HepG2 (cell line): ENCODE data around the gene RBM22. TPM values are rescaled to one million over a fixed set of nuclear protein-coding genes. Genes with fewer than 3 reads are reported as not detected.
A peak's percentile ranks its signal among the peaks of the same experiment; 100 is the strongest.

Experiments used
- ARHGAP35 ChIP-seq: sonication (generic); formaldehyde crosslinking; IDR thresholded peaks from 2 replicates; pipeline ENCODE4 v1.9.0; 2022; ENCODE audit warnings: mild to moderate bottlenecking, inconsistent platforms, moderate library complexity, missing genetic modification reagents, borderline replicate concordance
- HMGA1 ChIP-seq: sonication (generic); formaldehyde crosslinking; conservative IDR thresholded peaks from 2 replicates; pipeline ENCODE4 v1.4.0; 2020; ENCODE audit warnings: missing genetic modification reagents
- JUND ChIP-seq: sonication (generic); formaldehyde crosslinking; IDR thresholded peaks from 2 replicates; pipeline ENCODE4 v1.8.0; 2022; ENCODE audit warnings: mild to moderate bottlenecking, missing genetic modification reagents
- NR3C1 ChIP-seq: sonication (generic); formaldehyde crosslinking; IDR thresholded peaks from 2 replicates; pipeline ENCODE4 v1.4.0; 2020; ENCODE audit warnings: missing genetic modification reagents
- NRL ChIP-seq: sonication (generic); formaldehyde crosslinking; IDR thresholded peaks from 2 replicates; pipeline ENCODE4 v1.5.0; 2020; ENCODE audit warnings: missing genetic modification reagents, mild to moderate bottlenecking, moderate library complexity, borderline replicate concordance
- PRMT3 ChIP-seq: sonication (generic); formaldehyde crosslinking; IDR thresholded peaks from 2 replicates; pipeline ENCODE4 v1.8.1; 2022; ENCODE audit warnings: low read depth, mild to moderate bottlenecking, moderate library complexity, missing genetic modification reagents, borderline replicate concordance
- ZMYM4 ChIP-seq: sonication (generic); formaldehyde crosslinking; IDR thresholded peaks from 2 replicates; pipeline ENCODE4 v1.8.1; 2023; ENCODE audit warnings: mild to moderate bottlenecking, missing genetic modification reagents
- ZNF17 ChIP-seq: sonication (generic); formaldehyde crosslinking; IDR thresholded peaks from 2 replicates; pipeline ENCODE4 v1.5.0; 2020; ENCODE audit warnings: mild to moderate bottlenecking, missing genetic modification reagents
- ZNF207 ChIP-seq: fragments of 450-650 bp; IDR thresholded peaks from 2 replicates; pipeline ENCODE4 v1.6.1; 2016; ENCODE audit warnings: antibody characterized with exemption, borderline replicate concordance
- ZNF225 ChIP-seq: sonication (generic); formaldehyde crosslinking; IDR thresholded peaks from 2 replicates; pipeline ENCODE4 v1.4.0; 2020; ENCODE audit warnings: mild to moderate bottlenecking, missing genetic modification reagents
- ZNF362 ChIP-seq: sonication (generic); formaldehyde crosslinking; IDR thresholded peaks from 2 replicates; pipeline ENCODE4 v1.4.0; 2020; ENCODE audit warnings: missing genetic modification reagents, mild to moderate bottlenecking, borderline replicate concordance
- ZNF616 ChIP-seq: sonication (generic); formaldehyde crosslinking; IDR thresholded peaks from 2 replicates; pipeline ENCODE4 v1.5.0; 2020; ENCODE audit warnings: low read depth, mild to moderate bottlenecking, missing genetic modification reagents
- polyA plus RNA-seq, 8 experiments: library from polyadenylated mRNA; depleted of rRNA in 3 of 8; stranded (reverse) in 7 of 8; unstranded in 1 of 8; fragments of >200 nt; fragmentation: Illumina TruSeq in 4 of 8; extraction: Trizol in 4 of 8; gene quantifications; 2 replicates each; pipeline versions ENCODE4 v1.2.1 to v1.2.3, GENCODE V29; 2011 to 2016; ENCODE audit warnings: low read depth in 4 of 8, missing spikeins in 1 of 8, mixed read lengths in 1 of 8; ENCODE audit not compliant: insufficient read depth in 1 of 8
- total RNA-seq, 5 experiments: library from RNA; depleted of rRNA; stranded (reverse); fragments of >200 nt; fragmentation: Illumina TruSeq; extraction: Trizol; gene quantifications; 2 replicates each; pipeline ENCODE4 v1.2.3, GENCODE V29; 2016; ENCODE audit warnings: low read depth in 1 of 5
- TF ChIP-seq, protein P1 (sequence below): sonication (generic); formaldehyde crosslinking; IDR thresholded peaks from 2 replicates; pipeline ENCODE4 v1.4.0; 2020; ENCODE audit warnings: missing genetic modification reagents
- TF ChIP-seq, protein P2 (sequence below): IDR thresholded peaks from 2 replicates; pipeline ENCODE4 v1.6.1; 2012; ENCODE audit warnings: low read length, improper control_type of control experiment
- TF ChIP-seq, protein P3 (sequence below): sonication (generic); formaldehyde crosslinking; IDR thresholded peaks from 2 replicates; pipeline ENCODE4 v1.4.0; 2020; ENCODE audit warnings: low read depth, mild to moderate bottlenecking, missing genetic modification reagents
- TF ChIP-seq, protein P4 (sequence below): sonication (generic); formaldehyde crosslinking; IDR thresholded peaks from 2 replicates; pipeline ENCODE4 v1.8.0; 2023; ENCODE audit warnings: mild to moderate bottlenecking, missing genetic modification reagents
- TF ChIP-seq, protein P5 (sequence below): sonication (generic); formaldehyde crosslinking; IDR thresholded peaks from 2 replicates; pipeline ENCODE4 v1.4.0; 2020; ENCODE audit warnings: mild to moderate bottlenecking, low read depth, missing genetic modification reagents

RBM22 gene
- total and polyA plus RNA-seq, 2 of the 13 experiments (the other 11 are each of a cell fraction or from before 2014, with no cell fraction given): 28.3 to 35.0 TPM

- TF ChIP-seq, protein P1, sequence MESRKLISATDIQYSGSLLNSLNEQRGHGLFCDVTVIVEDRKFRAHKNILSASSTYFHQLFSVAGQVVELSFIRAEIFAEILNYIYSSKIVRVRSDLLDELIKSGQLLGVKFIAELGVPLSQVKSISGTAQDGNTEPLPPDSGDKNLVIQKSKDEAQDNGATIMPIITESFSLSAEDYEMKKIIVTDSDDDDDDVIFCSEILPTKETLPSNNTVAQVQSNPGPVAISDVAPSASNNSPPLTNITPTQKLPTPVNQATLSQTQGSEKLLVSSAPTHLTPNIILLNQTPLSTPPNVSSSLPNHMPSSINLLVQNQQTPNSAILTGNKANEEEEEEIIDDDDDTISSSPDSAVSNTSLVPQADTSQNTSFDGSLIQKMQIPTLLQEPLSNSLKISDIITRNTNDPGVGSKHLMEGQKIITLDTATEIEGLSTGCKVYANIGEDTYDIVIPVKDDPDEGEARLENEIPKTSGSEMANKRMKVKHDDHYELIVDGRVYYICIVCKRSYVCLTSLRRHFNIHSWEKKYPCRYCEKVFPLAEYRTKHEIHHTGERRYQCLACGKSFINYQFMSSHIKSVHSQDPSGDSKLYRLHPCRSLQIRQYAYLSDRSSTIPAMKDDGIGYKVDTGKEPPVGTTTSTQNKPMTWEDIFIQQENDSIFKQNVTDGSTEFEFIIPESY (CRISPR knock-in tag): no peak; the same call in 1 of the 2 replicates
- TF ChIP-seq HMGA1: no peak
- TF ChIP-seq JUND (CRISPR knock-in tag): no peak
- no peak for TF ChIP-seq NR3C1 (CRISPR knock-in tag)
- no peak for TF ChIP-seq ZNF17 (CRISPR knock-in tag)
- TF ChIP-seq, protein P2, sequence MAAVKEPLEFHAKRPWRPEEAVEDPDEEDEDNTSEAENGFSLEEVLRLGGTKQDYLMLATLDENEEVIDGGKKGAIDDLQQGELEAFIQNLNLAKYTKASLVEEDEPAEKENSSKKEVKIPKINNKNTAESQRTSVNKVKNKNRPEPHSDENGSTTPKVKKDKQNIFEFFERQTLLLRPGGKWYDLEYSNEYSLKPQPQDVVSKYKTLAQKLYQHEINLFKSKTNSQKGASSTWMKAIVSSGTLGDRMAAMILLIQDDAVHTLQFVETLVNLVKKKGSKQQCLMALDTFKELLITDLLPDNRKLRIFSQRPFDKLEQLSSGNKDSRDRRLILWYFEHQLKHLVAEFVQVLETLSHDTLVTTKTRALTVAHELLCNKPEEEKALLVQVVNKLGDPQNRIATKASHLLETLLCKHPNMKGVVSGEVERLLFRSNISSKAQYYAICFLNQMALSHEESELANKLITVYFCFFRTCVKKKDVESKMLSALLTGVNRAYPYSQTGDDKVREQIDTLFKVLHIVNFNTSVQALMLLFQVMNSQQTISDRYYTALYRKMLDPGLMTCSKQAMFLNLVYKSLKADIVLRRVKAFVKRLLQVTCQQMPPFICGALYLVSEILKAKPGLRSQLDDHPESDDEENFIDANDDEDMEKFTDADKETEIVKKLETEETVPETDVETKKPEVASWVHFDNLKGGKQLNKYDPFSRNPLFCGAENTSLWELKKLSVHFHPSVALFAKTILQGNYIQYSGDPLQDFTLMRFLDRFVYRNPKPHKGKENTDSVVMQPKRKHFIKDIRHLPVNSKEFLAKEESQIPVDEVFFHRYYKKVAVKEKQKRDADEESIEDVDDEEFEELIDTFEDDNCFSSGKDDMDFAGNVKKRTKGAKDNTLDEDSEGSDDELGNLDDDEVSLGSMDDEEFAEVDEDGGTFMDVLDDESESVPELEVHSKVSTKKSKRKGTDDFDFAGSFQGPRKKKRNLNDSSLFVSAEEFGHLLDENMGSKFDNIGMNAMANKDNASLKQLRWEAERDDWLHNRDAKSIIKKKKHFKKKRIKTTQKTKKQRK: no peak
- TF ChIP-seq PRMT3 (CRISPR knock-in tag): peak; percentile 58; the same call in 1 of the 2 replicates
- peak; percentile 88 for TF ChIP-seq ZMYM4
- no peak for TF ChIP-seq ZNF362 (CRISPR knock-in tag)
- TF ChIP-seq, protein P3, sequence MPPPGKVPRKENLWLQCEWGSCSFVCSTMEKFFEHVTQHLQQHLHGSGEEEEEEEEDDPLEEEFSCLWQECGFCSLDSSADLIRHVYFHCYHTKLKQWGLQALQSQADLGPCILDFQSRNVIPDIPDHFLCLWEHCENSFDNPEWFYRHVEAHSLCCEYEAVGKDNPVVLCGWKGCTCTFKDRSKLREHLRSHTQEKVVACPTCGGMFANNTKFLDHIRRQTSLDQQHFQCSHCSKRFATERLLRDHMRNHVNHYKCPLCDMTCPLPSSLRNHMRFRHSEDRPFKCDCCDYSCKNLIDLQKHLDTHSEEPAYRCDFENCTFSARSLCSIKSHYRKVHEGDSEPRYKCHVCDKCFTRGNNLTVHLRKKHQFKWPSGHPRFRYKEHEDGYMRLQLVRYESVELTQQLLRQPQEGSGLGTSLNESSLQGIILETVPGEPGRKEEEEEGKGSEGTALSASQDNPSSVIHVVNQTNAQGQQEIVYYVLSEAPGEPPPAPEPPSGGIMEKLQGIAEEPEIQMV: 0 out of 2 replicates have a peak, but pooled peaks have one; percentile 48
- no peak for TF ChIP-seq ARHGAP35 (CRISPR knock-in tag)
- TF ChIP-seq NRL (CRISPR knock-in tag): peak; percentile 72; the same call in 1 of the 2 replicates
- no peak for TF ChIP-seq ZNF616
- TF ChIP-seq ZNF225 (CRISPR knock-in tag): 0 out of 2 replicates have a peak, but pooled peaks have one; percentile 74
- TF ChIP-seq, protein P4, sequence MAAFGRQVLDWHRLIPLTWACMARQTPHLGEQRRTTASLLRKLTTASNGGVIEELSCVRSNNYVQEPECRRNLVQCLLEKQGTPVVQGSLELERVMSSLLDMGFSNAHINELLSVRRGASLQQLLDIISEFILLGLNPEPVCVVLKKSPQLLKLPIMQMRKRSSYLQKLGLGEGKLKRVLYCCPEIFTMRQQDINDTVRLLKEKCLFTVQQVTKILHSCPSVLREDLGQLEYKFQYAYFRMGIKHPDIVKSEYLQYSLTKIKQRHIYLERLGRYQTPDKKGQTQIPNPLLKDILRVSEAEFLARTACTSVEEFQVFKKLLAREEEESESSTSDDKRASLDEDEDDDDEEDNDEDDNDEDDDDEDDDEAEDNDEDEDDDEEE (CRISPR knock-in tag): no peak
- TF ChIP-seq, protein P5, sequence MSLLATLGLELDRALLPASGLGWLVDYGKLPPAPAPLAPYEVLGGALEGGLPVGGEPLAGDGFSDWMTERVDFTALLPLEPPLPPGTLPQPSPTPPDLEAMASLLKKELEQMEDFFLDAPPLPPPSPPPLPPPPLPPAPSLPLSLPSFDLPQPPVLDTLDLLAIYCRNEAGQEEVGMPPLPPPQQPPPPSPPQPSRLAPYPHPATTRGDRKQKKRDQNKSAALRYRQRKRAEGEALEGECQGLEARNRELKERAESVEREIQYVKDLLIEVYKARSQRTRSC (CRISPR knock-in tag): no peak
- TF ChIP-seq ZNF207: no peak
Measured at GRCh38 chr5:150700594-150701377, at the start of gene RBM22 (continued).
